Trophoblast cell (in vitro differentiated cells and primary cell): ENCODE measurements around the gene PRDM11.
A peak's percentile ranks its signal among the peaks of the same experiment; 100 is the strongest.

Experiments used
- DNase-seq, 2 donors: peaks; one replicate each; pipeline ENCODE4 v3.0.0-alpha.2; 2016
- H2AFZ ChIP-seq: 2 replicates; pipeline ENCODE4 v1.6.1; 2013; ENCODE audit warnings: low read length, moderate library complexity, mild to moderate bottlenecking; ENCODE audit not compliant: insufficient read depth, poor library complexity
- H2AK5ac ChIP-seq: 2 replicates; pipeline ENCODE4 v1.6.1; 2013; ENCODE audit warnings: mild to moderate bottlenecking, low read length
- H2BK120ac ChIP-seq: 2 replicates; pipeline ENCODE4 v1.6.1; 2013; ENCODE audit warnings: low read length, mild to moderate bottlenecking, moderate library complexity; ENCODE audit not compliant: insufficient read depth, poor library complexity
- H2BK12ac ChIP-seq: 2 replicates; pipeline ENCODE4 v1.6.1; 2013; ENCODE audit warnings: mild to moderate bottlenecking, low read length, moderate library complexity
- H2BK5ac ChIP-seq: 2 replicates; pipeline ENCODE4 v1.6.1; 2013; ENCODE audit warnings: low read length, low read depth, moderate library complexity, mild to moderate bottlenecking; ENCODE audit not compliant: poor library complexity
- H3K14ac ChIP-seq: 2 replicates; pipeline ENCODE4 v1.6.1; 2013; ENCODE audit warnings: mild to moderate bottlenecking, low read length
- H3K18ac ChIP-seq: 2 replicates; pipeline ENCODE4 v1.6.1; 2013; ENCODE audit warnings: mild to moderate bottlenecking, low read length
- H3K23ac ChIP-seq: 2 replicates; pipeline ENCODE4 v1.6.1; 2013; ENCODE audit warnings: low read length
- H3K27ac ChIP-seq: 2 replicates; pipeline ENCODE4 v1.5.1; 2013; ENCODE audit warnings: low read depth, mild to moderate bottlenecking, inconsistent platforms, low read length, moderate library complexity
- H3K27me3 ChIP-seq: 2 replicates; pipeline ENCODE4 v1.6.1; 2013; ENCODE audit warnings: inconsistent platforms, mild to moderate bottlenecking, low read length, moderate library complexity; ENCODE audit not compliant: insufficient read depth
- H3K36me3 ChIP-seq, 2 experiments: 1 replicate in 1 of 2; 2 replicates in 1 of 2; pipeline ENCODE4 v1.6.1; 2013; ENCODE audit warnings: low read length in 2 of 2, mild to moderate bottlenecking in 2 of 2, moderate library complexity in 1 of 2; ENCODE audit not compliant: insufficient read depth in 2 of 2, control insufficient read depth in 1 of 2
- H3K4ac ChIP-seq: 2 replicates; pipeline ENCODE4 v1.6.1; 2013; ENCODE audit warnings: low read depth, mild to moderate bottlenecking, low read length, moderate library complexity
- H3K4me1 ChIP-seq, 2 experiments: 1 replicate in 1 of 2; 2 replicates in 1 of 2; pipeline ENCODE4 v1.6.1; 2013; ENCODE audit warnings: low read length in 2 of 2, mild to moderate bottlenecking in 2 of 2, moderate library complexity in 1 of 2; ENCODE audit not compliant: insufficient read depth in 2 of 2, control insufficient read depth in 1 of 2
- H3K4me2 ChIP-seq: 2 replicates; pipeline ENCODE4 v1.6.1; 2013; ENCODE audit warnings: inconsistent platforms, mild to moderate bottlenecking, low read length, moderate library complexity
- H3K4me3 ChIP-seq: 2 replicates; pipeline ENCODE4 v1.5.1; 2013; ENCODE audit warnings: mild to moderate bottlenecking, low read depth, low read length, inconsistent platforms
- H3K79me1 ChIP-seq: one replicate; pipeline ENCODE4 v1.6.1; 2013; ENCODE audit warnings: low read length
- H3K79me2 ChIP-seq: 2 replicates; pipeline ENCODE4 v1.6.1; 2013; ENCODE audit warnings: low read length, mild to moderate bottlenecking; ENCODE audit not compliant: control insufficient read depth, insufficient read depth, poor library complexity
- H3K9ac ChIP-seq: 2 replicates; pipeline ENCODE4 v1.6.1; 2013; ENCODE audit warnings: mild to moderate bottlenecking, low read length
- H3K9me3 ChIP-seq: 2 replicates; pipeline ENCODE4 v1.6.1; 2013; ENCODE audit warnings: low read depth, mild to moderate bottlenecking, control low read depth, inconsistent platforms, low read length; ENCODE audit not compliant: insufficient read depth
- H4K12ac ChIP-seq: 2 replicates; pipeline ENCODE4 v1.6.1; 2013; ENCODE audit warnings: low read depth, mild to moderate bottlenecking, low read length, moderate library complexity
- H4K8ac ChIP-seq: 2 replicates; pipeline ENCODE4 v1.6.1; 2013; ENCODE audit warnings: low read depth, mild to moderate bottlenecking, low read length, moderate library complexity
- H4K91ac ChIP-seq: one replicate; pipeline ENCODE4 v1.6.1; 2013; ENCODE audit warnings: low read depth, mild to moderate bottlenecking, low read length, moderate library complexity
- WGBS: extraction: QIAGEN DNeasy Blood & Tissue Kit; methylation state at CpG from one replicate; pipeline ENCODE4 v1.1.7; 2013; ENCODE audit warnings: missing lambda C conversion rate; ENCODE audit not compliant: insufficient read length, insufficient coverage; ENCODE audit errors: extremely low coverage; 5-methylcytosine and 5-hydroxymethylcytosine counted together

PRDM11 gene

GRCh38 chr11:45145379-45146071 lies 914 bp upstream of the PRDM11 start:
- H2AFZ ChIP-seq: no peak overlapping the region
- H3K4ac ChIP-seq: no peak overlapping the region
- no peak overlapping the region for H3K4me3 ChIP-seq
- H2AK5ac ChIP-seq: no peak overlapping the region
- H3K79me2 ChIP-seq: peaks cover 4% of the 10 kb centered on the region
- H3K27me3 ChIP-seq: no peaks in the 10 kb centered on the region
- no peak overlapping the region for H3K14ac ChIP-seq
- H3K18ac ChIP-seq: no peak overlapping the region
- H3K9me3 ChIP-seq: no peaks in the 10 kb centered on the region
- peaks cover 7% of the 10 kb centered on the region for H3K79me1 ChIP-seq
- no peak overlapping the region for H4K12ac ChIP-seq
- no peak overlapping the region for H3K27ac ChIP-seq
- H3K4me2 ChIP-seq: peak overlapping the region; percentile 59
- H3K4me1 ChIP-seq: peaks cover 13% of the 10 kb centered on the region in 2 experiments
- H3K23ac ChIP-seq: no peak overlapping the region
- WGBS: no CpG with 5 or more reads among the region's 23 CpGs
- no peak overlapping the region for H4K8ac ChIP-seq
- no peak overlapping the region for H2BK12ac ChIP-seq
- H3K9ac ChIP-seq: no peak overlapping the region
- no peak overlapping the region for H4K91ac ChIP-seq
- no peak overlapping the region for H2BK120ac ChIP-seq
- no peak overlapping the region for H2BK5ac ChIP-seq
- no peaks in the 10 kb centered on the region for H3K36me3 ChIP-seq
- DNase-seq: peak; percentile 47 to 60

- no peak overlapping the region for H3K23ac ChIP-seq
- no peak overlapping the region for H2BK12ac ChIP-seq
- peak overlapping the region; percentile 7 for H3K18ac ChIP-seq
- peak overlapping the region; percentile 6 for H4K91ac ChIP-seq
- peak overlapping the region; percentile 76 for H3K4me3 ChIP-seq
- WGBS: no CpG with 5 or more reads among the region's 88 CpGs
- peak overlapping the region; percentile 55 for H3K14ac ChIP-seq
- H2AK5ac ChIP-seq: no peak overlapping the region
- peak overlapping the region; percentile 50 for H4K8ac ChIP-seq
- H3K79me2 ChIP-seq: peaks cover 4% of the 10 kb centered on the region
- H2BK5ac ChIP-seq: no peak overlapping the region
- H3K4me1 ChIP-seq: peaks cover 13% of the 10 kb centered on the region in 2 experiments
- H2AFZ ChIP-seq: peak overlapping the region; percentile 4
- H3K9ac ChIP-seq: peak overlapping the region; percentile 57
- H3K27ac ChIP-seq: peak overlapping the region; percentile 92
- peak overlapping the region; percentile 1 for H3K4ac ChIP-seq
- H4K12ac ChIP-seq: peak overlapping the region; percentile 3
- H3K4me2 ChIP-seq: peak overlapping the region; percentile 67
- no peak overlapping the region for H2BK120ac ChIP-seq
- DNase-seq: peak; percentile 94 to 98
- no peaks in the 10 kb centered on the region for H3K36me3 ChIP-seq
- peaks cover 7% of the 10 kb centered on the region for H3K79me1 ChIP-seq
- H3K9me3 ChIP-seq: no peaks in the 10 kb centered on the region
- H3K27me3 ChIP-seq: no peaks in the 10 kb centered on the region
Measured at GRCh38 chr11:45147017-45147728, 734 bp downstream of the PRDM11 start.

DNA sequence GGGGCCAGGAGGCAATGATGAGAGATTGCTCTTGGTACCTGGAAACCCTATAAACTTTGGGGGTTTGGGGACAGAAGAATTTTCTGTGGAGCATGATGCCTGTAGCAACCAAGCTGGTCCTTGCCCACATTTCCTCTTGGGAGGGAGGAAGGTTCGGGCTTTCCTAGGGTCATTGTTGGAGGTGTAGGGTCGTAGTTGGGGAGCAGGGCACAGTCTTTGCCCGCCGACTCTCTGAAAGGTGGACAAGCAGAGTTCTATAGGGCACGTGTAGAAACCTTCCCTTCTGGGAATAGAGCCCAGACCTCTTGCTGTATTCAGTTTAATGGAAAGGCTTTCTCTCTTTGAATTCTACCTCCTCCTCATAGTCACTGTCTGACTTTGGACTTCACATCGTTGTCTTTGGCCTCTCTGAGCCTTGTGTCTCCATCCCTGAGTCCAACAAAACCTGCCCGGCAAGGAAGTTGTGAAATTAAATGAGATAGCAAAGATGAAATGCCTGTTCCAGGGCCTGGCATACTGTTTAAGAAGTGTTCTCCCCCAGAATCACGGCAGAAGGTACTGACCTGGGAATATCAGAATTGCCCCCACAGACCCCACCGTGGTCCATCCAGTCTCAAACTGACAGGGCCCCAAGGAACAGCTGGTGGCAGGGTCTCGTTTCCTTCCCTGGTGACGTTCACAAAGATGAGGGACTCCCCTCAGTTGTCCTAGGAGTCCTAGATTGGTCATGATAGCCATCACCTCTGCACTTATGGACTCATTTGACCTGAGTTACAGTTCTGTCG lies 1.6 kb downstream of the PRDM11 start:
- H3K4me1 ChIP-seq: peaks cover 13% of the 10 kb centered on the region in 2 experiments
- H3K36me3 ChIP-seq: no peaks in the 10 kb centered on the region
- no CpG with 5 or more reads among the region's 12 CpGs for WGBS
- H4K91ac ChIP-seq: no peak overlapping the region
- H2BK12ac ChIP-seq: peak overlapping the region; percentile 24
- H3K4ac ChIP-seq: no peak overlapping the region
- H3K79me1 ChIP-seq: peaks cover 7% of the 10 kb centered on the region
- no peak overlapping the region for H3K4me3 ChIP-seq
- H3K27ac ChIP-seq: no peak overlapping the region
- H3K9ac ChIP-seq: peak overlapping the region; percentile 57
- no peak overlapping the region for H2AK5ac ChIP-seq
- H3K79me2 ChIP-seq: peaks cover 4% of the 10 kb centered on the region
- H2BK5ac ChIP-seq: no peak overlapping the region
- peak overlapping the region; percentile 39 for H4K8ac ChIP-seq
- no peak overlapping the region for H3K14ac ChIP-seq
- DNase-seq: no peak
- no peak overlapping the region for H3K23ac ChIP-seq
- H3K9me3 ChIP-seq: no peaks in the 10 kb centered on the region
- peak overlapping the region; percentile 13 for H4K12ac ChIP-seq
- H2BK120ac ChIP-seq: no peak overlapping the region
- peak overlapping the region; percentile 4 for H2AFZ ChIP-seq
- no peak overlapping the region for H3K18ac ChIP-seq
- no peaks in the 10 kb centered on the region for H3K27me3 ChIP-seq
- peak overlapping the region; percentile 67 for H3K4me2 ChIP-seq

- no peak overlapping the region for H2BK120ac ChIP-seq
- H3K4me3 ChIP-seq: no peak overlapping the region
- H2BK12ac ChIP-seq: no peak overlapping the region
- no peak overlapping the region for H3K9ac ChIP-seq
- no peak overlapping the region for H3K4me2 ChIP-seq
- H3K4me1 ChIP-seq: peaks cover 13% of the 10 kb centered on the region in 2 experiments
- no peaks in the 10 kb centered on the region for H3K9me3 ChIP-seq
- peaks cover 7% of the 10 kb centered on the region for H3K79me1 ChIP-seq
- H4K8ac ChIP-seq: no peak overlapping the region
- no peak overlapping the region for H3K4ac ChIP-seq
- no CpG with 5 or more reads among the region's 8 CpGs for WGBS
- no peak overlapping the region for H2AFZ ChIP-seq
- no peak overlapping the region for H3K18ac ChIP-seq
- no peak overlapping the region for H3K27ac ChIP-seq
- no peak overlapping the region for H4K12ac ChIP-seq
- no peak overlapping the region for H3K14ac ChIP-seq
- H3K27me3 ChIP-seq: no peaks in the 10 kb centered on the region
- H4K91ac ChIP-seq: no peak overlapping the region
- no peaks in the 10 kb centered on the region for H3K36me3 ChIP-seq
- H2AK5ac ChIP-seq: no peak overlapping the region
- H3K23ac ChIP-seq: no peak overlapping the region
- peaks cover 4% of the 10 kb centered on the region for H3K79me2 ChIP-seq
- no peak overlapping the region for H2BK5ac ChIP-seq
- DNase-seq: no peak
Measured at GRCh38 chr11:45149483-45150056, 3.1 kb downstream of the PRDM11 start.
